DMS 273 (cell line): Measurements from ENCODE around the gene LRRC4C.

Experiments
- DNase-seq: peaks from one replicate; lab custom pipeline; 2025; ENCODE audit not compliant: unreplicated experiment; lab: John Stamatoyannopoulos, UW

The LRRC4C gene

GRCh38 chr11:40133498-40133897 lies 1326.0 kb downstream of the LRRC4C start:
- DNase-seq: no peak

DNA sequence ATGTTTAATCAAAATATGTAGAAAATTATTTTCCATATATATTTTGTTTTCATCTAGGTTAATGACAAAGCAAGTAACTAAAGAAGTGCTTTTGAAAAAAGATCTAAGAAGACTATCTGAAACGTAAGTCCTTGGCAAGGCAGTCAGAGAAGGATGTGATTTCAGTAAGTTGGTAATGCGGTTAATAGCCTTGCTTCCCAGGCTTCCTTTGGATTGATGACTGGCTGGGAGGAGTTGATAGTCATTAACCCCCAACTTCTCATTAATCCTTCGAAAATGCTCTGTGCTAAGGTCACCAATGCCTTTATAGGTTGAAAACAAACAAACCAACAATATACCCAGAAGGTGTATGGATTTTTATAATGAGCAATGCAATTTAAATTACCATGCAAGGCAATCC lies 1326.5 kb downstream of the LRRC4C start:
- no peak for DNase-seq

- no peak for DNase-seq
These were observed 1329.0 kb downstream of the LRRC4C start for GRCh38 chr11:40130427-40130826.

GRCh38 chr11:40129266-40129665 lies 1330.2 kb downstream of the LRRC4C start:
- peak; percentile 0 for DNase-seq

DNA sequence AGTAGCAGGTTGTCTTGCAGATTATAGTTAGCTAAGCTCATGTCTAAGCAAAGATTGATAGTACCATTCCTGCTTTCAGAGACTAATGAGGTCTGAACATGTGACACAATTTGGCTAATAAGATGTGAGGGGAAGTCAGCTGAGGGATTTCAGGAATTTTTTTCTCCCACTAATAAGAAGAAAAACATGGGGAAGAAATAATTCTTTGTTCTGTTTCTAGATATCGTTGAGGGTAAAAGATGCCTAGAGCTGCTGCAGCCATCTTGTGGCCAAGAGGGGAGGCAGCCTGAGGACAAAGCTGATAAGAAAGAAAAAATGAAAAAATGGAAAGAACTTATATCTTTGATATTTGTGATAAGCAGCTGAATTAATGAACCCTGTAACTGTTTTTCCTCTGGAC lies 1334.4 kb downstream of the LRRC4C start:
- no peak for DNase-seq

- DNase-seq: no peak
These were observed 1339.8 kb downstream of the LRRC4C start for GRCh38 chr11:40119661-40120060.

- DNase-seq: no peak
These were observed 1340.7 kb downstream of the LRRC4C start for GRCh38 chr11:40118780-40119179.

- no peak for DNase-seq
These were observed 1341.4 kb downstream of the LRRC4C start for GRCh38 chr11:40118026-40118425.

DNA sequence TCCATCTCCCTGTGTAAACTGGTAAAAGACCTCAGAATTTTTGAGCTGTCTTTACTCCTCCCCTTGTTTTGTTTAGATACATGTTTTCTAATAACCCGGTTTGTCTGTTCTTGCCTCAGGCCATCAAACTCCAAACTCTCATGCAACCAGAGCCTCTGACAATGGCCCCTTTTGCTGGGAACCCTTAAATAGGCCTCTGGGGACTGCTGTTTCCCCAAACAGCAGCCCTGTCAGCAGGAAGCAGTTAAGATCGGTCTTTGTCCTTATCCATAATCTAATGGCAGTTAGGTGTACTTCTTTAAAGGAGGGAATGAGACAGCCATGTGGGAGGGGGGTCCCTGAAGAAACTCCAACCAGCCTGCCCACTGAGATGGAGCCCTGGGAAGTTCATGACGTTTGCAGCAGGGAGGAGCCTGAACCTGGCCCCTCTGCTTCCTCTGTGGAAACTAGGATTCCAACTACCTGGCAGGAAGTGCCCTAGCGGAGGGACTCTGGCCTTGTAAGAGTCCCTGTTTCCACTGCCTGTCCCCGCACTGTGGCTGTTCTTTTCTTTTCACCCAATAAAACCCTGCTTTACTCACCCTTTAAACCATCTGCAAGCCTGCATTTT lies 1354.4 kb downstream of the LRRC4C start:
- DNase-seq: no peak

GRCh38 chr11:40100781-40101180 lies 1358.7 kb downstream of the LRRC4C start:
- DNase-seq: no peak

- no peak for DNase-seq
These were observed 1359.3 kb downstream of the LRRC4C start for GRCh38 chr11:40100162-40100553.

DNA sequence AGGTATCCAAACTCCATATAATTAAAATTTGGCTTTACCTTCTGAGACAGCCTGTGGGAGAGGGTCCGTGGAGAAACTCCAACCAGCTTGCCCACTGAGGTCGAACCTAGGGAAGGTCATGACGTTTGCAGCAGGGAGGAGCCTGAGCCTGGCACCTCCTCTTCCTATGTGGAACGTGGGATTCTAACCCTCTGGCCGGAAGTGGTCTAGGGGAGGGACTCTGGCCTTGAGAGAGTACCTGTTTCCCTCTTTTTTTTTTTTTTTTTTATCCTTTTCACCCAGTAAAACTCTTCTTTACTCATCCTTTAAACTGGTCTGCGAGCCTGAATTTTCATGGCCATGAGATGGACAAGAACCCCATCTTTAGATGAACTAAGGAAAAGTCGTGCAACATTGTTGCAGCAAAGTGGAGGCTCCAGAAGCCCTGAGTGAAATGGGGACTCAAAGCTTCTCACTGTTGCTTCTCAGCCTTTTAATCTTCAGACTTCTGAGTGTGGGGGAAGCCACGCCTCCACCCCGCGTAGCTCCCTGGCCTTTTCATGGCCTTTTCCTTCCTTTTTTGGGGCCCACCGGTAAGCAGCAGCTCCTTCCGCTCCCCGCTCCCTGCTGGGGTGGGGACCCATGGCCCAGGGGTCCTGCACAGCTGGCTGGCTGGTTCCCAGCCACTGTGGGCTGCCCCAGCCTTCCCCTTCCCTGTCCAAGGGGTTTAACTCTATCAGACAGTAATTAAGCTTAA lies 1359.9 kb downstream of the LRRC4C start:
- no peak for DNase-seq

DNA sequence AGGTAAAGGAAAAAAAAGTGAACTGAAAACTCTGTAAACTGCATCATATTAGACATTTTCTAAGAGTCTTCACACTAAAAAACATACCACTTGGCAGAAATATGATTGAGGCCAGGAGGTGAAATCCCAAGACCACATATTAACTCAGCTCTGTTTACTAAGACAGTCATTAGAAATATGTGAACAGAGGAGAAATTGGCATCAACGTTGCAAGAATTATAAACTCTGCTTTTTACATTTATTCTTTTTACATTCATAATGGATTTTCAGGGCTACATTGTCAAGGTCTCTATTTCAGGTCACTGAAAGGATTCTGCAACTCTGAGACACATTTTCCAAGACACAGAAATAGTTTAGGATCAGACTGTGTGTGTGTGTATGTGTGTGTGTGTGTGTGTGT lies 1364.0 kb downstream of the LRRC4C start:
- DNase-seq: no peak

DNA sequence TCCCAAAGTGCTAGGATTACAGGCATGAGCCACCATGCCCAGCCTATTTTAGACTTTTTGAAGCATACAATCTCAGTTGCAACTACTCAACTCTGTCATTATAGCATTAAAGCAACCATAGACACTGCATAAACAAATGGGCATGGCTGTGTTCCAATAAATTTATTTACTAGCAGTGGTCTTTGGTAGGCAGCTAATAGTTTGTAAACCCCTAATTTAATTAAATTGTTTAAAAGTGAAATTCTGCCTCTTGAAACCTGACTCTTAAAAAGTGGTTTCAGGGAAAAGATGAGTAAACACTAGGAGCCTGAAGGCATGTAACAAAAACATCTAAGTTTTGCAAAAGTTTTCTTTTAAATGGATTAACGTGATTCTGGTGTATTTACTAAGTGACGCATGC lies 1364.5 kb downstream of the LRRC4C start:
- DNase-seq: no peak

GRCh38 chr11:40080434-40080833 lies 1379.0 kb downstream of the LRRC4C start:
- no peak for DNase-seq
